Stomach (tissue), 4 donors: Measurements from ENCODE around the gene NEBL.
"Not testable (repeated sequence)": the region's sequence is repeated elsewhere in the genome, so short reads cannot be mapped to it uniquely, and the experiment has no call there.

Source experiments
- CTCF ChIP-seq, 7 experiments: fragments of 450-650 bp in 4 of 7; fragments of 200-600 bp in 3 of 7; sonication (generic) in 3 of 7; IDR thresholded peaks; one replicate each; pipeline ENCODE4 v1.5.1; 2016 to 2019; ENCODE audit warnings: antibody characterized with exemption in 7 of 7, control low read depth in 2 of 7, mild to moderate bottlenecking in 1 of 7
- EP300 ChIP-seq: sonication (generic); formaldehyde crosslinking; IDR thresholded peaks from one replicate; pipeline ENCODE4 v1.6.1; 2017; ENCODE audit warnings: antibody characterized with exemption

- not testable (repeated sequence) for TF ChIP-seq CTCF (IDR thresholded peaks at IDR 0.05); EP300
Measured at GRCh38 chr10:20939414-20939813, 42.3 kb upstream of the NEBL start.
